ENCODE results near the gene COA1. TPM values are rescaled to one million over a fixed set of nuclear protein-coding genes. Genes with fewer than 3 reads are reported as not detected.
"Not testable (repeated sequence)": the region's sequence is repeated elsewhere in the genome, so short reads cannot be mapped to it uniquely, and the experiment has no call there.

The COA1 gene
- total and polyA plus RNA-seq, 9 donors, result 33.8 to 43.2 (median 37.7) TPM

DNA sequence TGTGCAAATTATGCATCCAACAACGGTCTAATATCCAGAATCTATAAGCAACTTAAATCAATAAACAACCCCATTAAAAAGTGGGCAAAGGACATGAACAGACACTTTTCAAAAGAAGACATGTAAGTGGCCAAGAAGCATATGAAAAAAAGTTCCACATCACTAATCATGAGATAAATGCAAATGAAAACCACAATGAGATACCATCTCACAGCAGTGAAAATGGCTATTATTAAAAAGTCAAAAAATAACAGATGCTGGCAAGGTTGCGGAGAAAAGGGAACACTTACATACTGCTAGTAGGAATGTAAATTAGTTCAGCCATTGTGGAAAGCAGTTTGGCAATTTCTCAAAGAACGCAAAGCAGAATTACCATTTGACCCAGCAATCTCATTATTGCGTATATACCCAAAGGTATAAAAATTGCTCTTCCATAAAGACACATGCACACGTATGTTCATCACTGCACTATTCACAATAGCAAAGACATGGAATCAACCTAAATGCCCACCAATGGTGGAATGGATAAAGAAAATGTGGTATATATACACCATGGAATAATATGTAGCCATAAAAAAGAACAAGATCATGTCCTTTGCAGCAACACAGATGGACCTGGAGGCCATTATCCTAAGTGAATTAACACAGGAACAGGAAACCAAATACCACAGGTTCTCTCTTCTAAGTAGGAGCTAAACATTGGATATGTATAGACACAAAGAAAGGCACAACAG is 55.9 kb downstream of the COA1 start:
- not testable (repeated sequence) for H3K36me3 ChIP-seq (ENCODE audit: control insufficient read depth, insufficient read depth, low read length); DNase-seq; H3K27me3 ChIP-seq (ENCODE audit: control insufficient read depth, insufficient read depth, low read length); H3K4me3 ChIP-seq (ENCODE audit: low read length); H3K4me1 ChIP-seq (ENCODE audit: control insufficient read depth, insufficient read depth, low read length); H3K27ac ChIP-seq (ENCODE audit: low read length)
- WGBS (ENCODE audit: insufficient coverage), result no CpG with 5 or more reads among the region's 5 CpGs
- peaks cover 13% of the 10 kb centered on the region for H3K9me3 ChIP-seq (replicated peaks; ENCODE audit: control insufficient read depth, low read depth, low read length)

DNA sequence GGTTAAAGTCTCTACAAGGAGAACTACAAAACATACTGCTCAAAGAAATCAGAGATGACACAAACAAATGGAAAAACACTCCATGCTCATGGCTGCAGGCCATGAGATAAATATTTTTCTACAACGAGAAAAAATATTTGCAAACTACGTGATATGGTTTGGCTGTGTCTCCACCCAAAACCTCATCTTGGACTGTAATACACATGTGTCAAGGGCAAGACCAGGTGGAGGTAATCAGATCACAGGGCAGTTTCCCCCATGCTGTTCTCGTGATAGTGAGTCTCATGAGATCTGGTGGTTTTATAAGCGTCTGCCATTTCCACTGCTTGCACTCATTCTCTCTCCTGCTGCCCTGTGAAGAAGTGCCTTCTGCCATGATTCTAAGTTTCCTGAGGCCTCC is 57.8 kb downstream of the COA1 start:
- Histone ChIP-seq H3K4me3 (ENCODE audit: low read length) (no peak overlapping the region), H3K27ac (ENCODE audit: low read length) (no peak overlapping the region), H3K27me3 (ENCODE audit: control insufficient read depth, insufficient read depth, low read length) (no peaks in the 10 kb centered on the region), H3K4me1 (ENCODE audit: control insufficient read depth, insufficient read depth, low read length) (no peaks in the 10 kb centered on the region), H3K9me3 (replicated peaks; ENCODE audit: control insufficient read depth, low read depth, low read length) (peaks cover 17% of the 10 kb centered on the region), H3K36me3 (ENCODE audit: control insufficient read depth, insufficient read depth, low read length) (no peaks in the 10 kb centered on the region)
- no CpG with 5 or more reads among the region's 4 CpGs for WGBS (ENCODE audit: insufficient coverage)
- no peak for DNase-seq

DNA sequence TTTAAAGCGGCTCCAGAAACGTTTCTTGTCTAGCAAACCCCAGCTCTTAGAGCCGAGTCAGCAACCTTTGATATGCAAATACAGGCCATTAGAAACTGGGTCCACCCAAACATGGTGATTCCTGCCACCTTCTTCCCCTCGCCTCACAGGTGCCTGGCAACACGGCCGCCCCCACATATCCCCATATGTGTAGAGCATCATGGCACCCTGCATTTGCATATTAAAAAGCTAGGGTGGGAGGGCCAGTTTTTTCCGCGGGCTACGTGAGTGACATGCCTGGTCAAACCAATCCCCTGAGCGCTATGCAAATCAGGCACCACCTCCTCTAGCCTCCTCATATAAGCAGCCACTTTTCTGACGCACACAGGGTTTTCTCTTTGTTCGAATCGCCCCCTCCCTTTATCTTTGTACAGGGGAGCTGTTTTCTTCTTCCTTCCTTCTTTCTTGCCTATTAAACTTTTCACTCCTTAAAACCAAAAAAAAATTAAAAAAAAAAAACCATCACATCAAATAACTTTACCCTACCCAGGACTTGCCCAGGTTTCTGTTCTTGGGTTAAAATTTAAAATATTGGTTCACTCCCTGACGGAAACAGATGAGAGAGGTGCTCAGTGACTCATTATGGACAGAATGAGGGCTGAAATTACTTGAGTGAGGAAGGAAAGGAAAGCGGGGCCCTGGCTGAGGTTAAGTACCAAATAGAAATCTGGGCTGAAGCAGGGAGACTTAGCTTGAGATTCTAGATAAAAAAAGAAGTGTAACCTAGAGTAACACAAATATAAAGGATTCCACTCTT is 59.8 kb downstream of the COA1 start:
- no peak overlapping the region for H3K27ac ChIP-seq (ENCODE audit: low read length)

GRCh38 chr7:43668035-43668434 is 61.3 kb downstream of the COA1 start:
- Histone ChIP-seq H3K36me3 (ENCODE audit: control insufficient read depth, insufficient read depth, low read length) (no peaks in the 10 kb centered on the region), H3K4me3 (ENCODE audit: low read length) (no peak overlapping the region), H3K4me1 (ENCODE audit: control insufficient read depth, insufficient read depth, low read length) (no peaks in the 10 kb centered on the region), H3K27me3 (ENCODE audit: control insufficient read depth, insufficient read depth, low read length) (no peaks in the 10 kb centered on the region), H3K9me3 (replicated peaks; ENCODE audit: control insufficient read depth, low read depth, low read length) (peaks cover 11% of the 10 kb centered on the region), H3K27ac (ENCODE audit: low read length) (no peak overlapping the region)
- WGBS (ENCODE audit: insufficient coverage), result 60% methylated on average over 1 of the region's 1 CpG
- DNase-seq, result no peak

More for the DNA sequence above, 59.8 kb downstream of the COA1 start:
- peaks cover 17% of the 10 kb centered on the region for H3K9me3 ChIP-seq (replicated peaks; ENCODE audit: control insufficient read depth, low read depth, low read length)
- H3K4me1 ChIP-seq (ENCODE audit: control insufficient read depth, insufficient read depth, low read length), result no peaks in the 10 kb centered on the region
- WGBS (ENCODE audit: insufficient coverage), result 76% methylated on average over 10 of the region's 15 CpGs
- H3K36me3 ChIP-seq (ENCODE audit: control insufficient read depth, insufficient read depth, low read length), result no peaks in the 10 kb centered on the region
- H3K4me3 ChIP-seq (ENCODE audit: low read length), result no peak overlapping the region
- no peak for DNase-seq
- H3K27me3 ChIP-seq (ENCODE audit: control insufficient read depth, insufficient read depth, low read length), result no peaks in the 10 kb centered on the region

DNA sequence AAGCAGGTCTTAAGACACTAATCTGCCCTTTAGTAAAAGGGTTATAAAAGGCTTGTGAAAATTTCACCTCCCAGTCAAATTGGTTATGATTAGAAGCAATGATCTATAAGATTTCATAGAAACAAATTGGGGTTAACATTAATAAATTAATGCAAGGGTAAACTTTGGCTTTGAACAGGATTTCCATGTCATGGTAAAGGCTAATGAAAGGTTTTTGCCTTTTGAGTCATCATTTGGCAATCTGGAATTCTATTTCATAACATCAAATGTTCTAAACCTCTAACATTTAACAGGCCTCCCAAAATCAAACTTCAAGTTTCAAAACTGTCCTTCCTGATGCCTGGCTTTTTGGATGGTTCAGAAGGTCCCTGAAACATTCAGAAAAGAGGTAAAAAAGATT is 62.4 kb downstream of the COA1 start:
- no peaks in the 10 kb centered on the region for H3K4me1 ChIP-seq (ENCODE audit: control insufficient read depth, insufficient read depth, low read length)
- DNase-seq, result no peak
- no peaks in the 10 kb centered on the region for H3K36me3 ChIP-seq (ENCODE audit: control insufficient read depth, insufficient read depth, low read length)
- H3K27me3 ChIP-seq (ENCODE audit: control insufficient read depth, insufficient read depth, low read length), result no peaks in the 10 kb centered on the region
- no peak overlapping the region for H3K4me3 ChIP-seq (ENCODE audit: low read length)
- peaks cover 7% of the 10 kb centered on the region for H3K9me3 ChIP-seq (replicated peaks; ENCODE audit: control insufficient read depth, low read depth, low read length)
- H3K27ac ChIP-seq (ENCODE audit: low read length), result no peak overlapping the region

DNA sequence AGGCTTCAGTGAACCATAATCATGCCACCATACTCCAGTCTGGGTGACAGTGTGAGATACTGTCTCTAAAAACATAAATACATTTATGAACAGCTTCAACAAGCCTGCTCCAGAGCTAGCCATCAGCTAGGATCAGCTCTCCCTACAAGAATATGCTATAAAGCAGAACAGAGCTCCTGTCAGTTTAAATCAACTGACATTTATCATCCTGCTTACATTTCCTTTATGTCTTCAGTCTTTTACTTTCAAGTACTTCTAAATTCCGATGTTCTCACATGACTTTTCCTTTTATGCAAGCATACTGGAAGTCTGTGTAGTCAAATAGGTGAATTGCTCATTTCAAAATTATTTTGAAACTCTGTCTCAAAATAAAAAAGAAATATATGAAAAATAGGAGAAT is 64.6 kb downstream of the COA1 start:
- Histone ChIP-seq H3K27ac (ENCODE audit: low read length) (no peak overlapping the region), H3K27me3 (ENCODE audit: control insufficient read depth, insufficient read depth, low read length) (no peaks in the 10 kb centered on the region), H3K4me1 (ENCODE audit: control insufficient read depth, insufficient read depth, low read length) (no peaks in the 10 kb centered on the region), H3K4me3 (ENCODE audit: low read length) (no peak overlapping the region), H3K9me3 (replicated peaks; ENCODE audit: control insufficient read depth, low read depth, low read length) (peaks cover 5% of the 10 kb centered on the region), H3K36me3 (ENCODE audit: control insufficient read depth, insufficient read depth, low read length) (no peaks in the 10 kb centered on the region)
- DNase-seq, result no peak
- no CpG with 5 or more reads among the region's 1 CpG for WGBS (ENCODE audit: insufficient coverage)

- Histone ChIP-seq H3K4me1 (ENCODE audit: control insufficient read depth, insufficient read depth, low read length) (no peaks in the 10 kb centered on the region), H3K9me3 (replicated peaks; ENCODE audit: control insufficient read depth, low read depth, low read length) (no peaks in the 10 kb centered on the region), H3K36me3 (ENCODE audit: control insufficient read depth, insufficient read depth, low read length) (peaks cover 3% of the 10 kb centered on the region), H3K27me3 (ENCODE audit: control insufficient read depth, insufficient read depth, low read length) (no peaks in the 10 kb centered on the region), H3K27ac (ENCODE audit: low read length) (no peak overlapping the region), H3K4me3 (ENCODE audit: low read length) (no peak overlapping the region)
- DNase-seq, result no peak
- WGBS (ENCODE audit: insufficient coverage), result 100% methylated on average over 2 of the region's 2 CpGs
Measured at GRCh38 chr7:43660141-43660540, 69.2 kb downstream of the COA1 start.

- Histone ChIP-seq H3K36me3 (ENCODE audit: control insufficient read depth, insufficient read depth, low read length) (peaks cover 3% of the 10 kb centered on the region), H3K27ac (ENCODE audit: low read length) (no peak overlapping the region), H3K9me3 (replicated peaks; ENCODE audit: control insufficient read depth, low read depth, low read length) (no peaks in the 10 kb centered on the region), H3K27me3 (ENCODE audit: control insufficient read depth, insufficient read depth, low read length) (no peaks in the 10 kb centered on the region), H3K4me1 (ENCODE audit: control insufficient read depth, insufficient read depth, low read length) (no peaks in the 10 kb centered on the region), H3K4me3 (ENCODE audit: low read length) (no peak overlapping the region)
- no peak for DNase-seq
Measured at GRCh38 chr7:43659549-43659896, 69.8 kb downstream of the COA1 start.

DNA sequence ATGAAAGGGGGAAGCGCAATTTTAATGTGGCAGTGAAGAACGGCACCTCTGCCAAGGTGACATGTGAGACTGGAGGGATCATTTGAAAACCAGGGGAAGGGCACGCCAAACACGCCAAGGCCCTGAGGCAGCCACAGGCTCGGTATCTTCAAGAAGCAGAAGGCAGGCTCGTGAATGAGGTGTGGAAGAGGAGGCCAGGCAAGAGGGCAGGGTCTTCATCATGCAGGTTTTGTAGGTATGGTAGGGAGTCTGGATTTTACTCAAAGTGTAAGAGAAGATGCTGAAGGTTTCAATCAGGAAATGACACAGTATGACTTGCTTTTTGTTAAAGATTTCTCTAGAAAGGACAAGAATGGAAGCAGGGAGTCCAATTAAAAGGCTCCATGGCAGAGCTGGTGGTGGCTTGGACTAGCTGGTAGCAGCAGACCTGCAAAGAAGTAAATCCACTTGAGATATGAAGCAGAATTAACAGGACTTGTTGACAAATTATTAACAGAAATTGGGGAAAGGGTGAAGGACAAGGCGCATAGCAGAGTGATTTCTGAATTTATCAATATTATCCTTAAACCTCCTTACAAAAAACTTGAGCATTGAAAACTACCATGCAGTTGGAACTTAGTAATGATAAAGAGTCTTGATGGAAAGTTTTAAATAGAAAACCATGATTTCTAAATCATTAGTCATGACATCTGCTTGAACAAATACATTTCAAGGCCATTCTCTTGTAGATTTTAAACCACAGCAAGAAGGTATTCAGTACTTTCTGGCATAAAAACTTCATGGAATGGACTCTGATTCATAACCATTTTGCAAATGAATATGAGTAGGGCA is 70.4 kb downstream of the COA1 start:
- H3K4me3 ChIP-seq (ENCODE audit: low read length), result no peak overlapping the region
- H3K9me3 ChIP-seq (replicated peaks; ENCODE audit: control insufficient read depth, low read depth, low read length), result no peaks in the 10 kb centered on the region
- peaks cover 3% of the 10 kb centered on the region for H3K36me3 ChIP-seq (ENCODE audit: control insufficient read depth, insufficient read depth, low read length)
- no peaks in the 10 kb centered on the region for H3K4me1 ChIP-seq (ENCODE audit: control insufficient read depth, insufficient read depth, low read length)
- H3K27me3 ChIP-seq (ENCODE audit: control insufficient read depth, insufficient read depth, low read length), result no peaks in the 10 kb centered on the region
- no peak for DNase-seq
- WGBS (ENCODE audit: insufficient coverage), result 86% methylated on average over 6 of the region's 7 CpGs
- no peak overlapping the region for H3K27ac ChIP-seq (ENCODE audit: low read length)

DNA sequence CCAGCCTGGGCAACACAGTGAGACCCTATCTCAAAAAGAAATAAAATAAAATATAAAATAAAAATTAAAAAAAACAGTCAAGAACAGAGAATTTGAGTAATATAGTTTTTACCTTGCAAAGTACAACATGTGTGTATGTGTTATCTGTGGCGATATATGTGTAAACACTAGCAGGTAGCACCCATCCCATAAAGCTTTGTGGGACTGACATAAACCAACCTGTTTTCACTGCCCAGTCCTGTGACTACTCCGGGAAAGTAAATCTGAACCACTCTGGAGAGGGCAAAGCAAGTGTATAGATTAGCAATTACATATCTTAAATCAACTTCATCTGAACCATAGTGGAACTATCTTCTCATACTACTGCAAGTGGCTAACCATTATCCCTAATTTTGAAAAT is 72.3 kb downstream of the COA1 start:
- H3K4me1 ChIP-seq (ENCODE audit: control insufficient read depth, insufficient read depth, low read length), result peaks cover 1% of the 10 kb centered on the region
- WGBS (ENCODE audit: insufficient coverage), result no CpG with 5 or more reads among the region's 2 CpGs
- H3K4me3 ChIP-seq (ENCODE audit: low read length), result no peak overlapping the region
- no peak overlapping the region for H3K27ac ChIP-seq (ENCODE audit: low read length)
- H3K9me3 ChIP-seq (replicated peaks; ENCODE audit: control insufficient read depth, low read depth, low read length), result no peaks in the 10 kb centered on the region
- peaks cover 3% of the 10 kb centered on the region for H3K36me3 ChIP-seq (ENCODE audit: control insufficient read depth, insufficient read depth, low read length)
- H3K27me3 ChIP-seq (ENCODE audit: control insufficient read depth, insufficient read depth, low read length), result no peaks in the 10 kb centered on the region
- no peak for DNase-seq

All from muscle of leg (tissue), 11 donors.